ENCODE data around the gene FSTL4. TPM values are rescaled to one million over a fixed set of nuclear protein-coding genes. Genes with fewer than 3 reads are reported as not detected.

FSTL4 gene
- total and polyA plus RNA-seq, 2 of the 13 experiments (the other 11 are each of a cell fraction or from before 2014, with no cell fraction given) = 2.1 to 3.0 TPM

GRCh38 chr5:133314086-133314485 lies 298.3 kb downstream of the FSTL4 start (continued):
- TF ChIP-seq HNF4A (CRISPR knock-in tag; IDR thresholded peaks at IDR 0.05) (no peak), RFXAP (CRISPR knock-in tag; IDR thresholded peaks at IDR 0.05; ENCODE audit: borderline replicate concordance) (no peak)

- TF ChIP-seq HNF4A (CRISPR knock-in tag; IDR thresholded peaks at IDR 0.05) (peak; percentile 34; the same call in 1 of the 2 replicates), HNF4G (IDR thresholded peaks at IDR 0.05; ENCODE audit: borderline replicate concordance, low read depth, low read length) (0 out of 2 replicates have a peak, but pooled peaks have one; percentile 8), HNF4G (CRISPR knock-in tag; IDR thresholded peaks at IDR 0.05; ENCODE audit: borderline replicate concordance, low read depth) (no peak), UBTF (CRISPR knock-in tag; IDR thresholded peaks at IDR 0.05) (no peak)
Observed at GRCh38 chr5:133311176-133311575, 301.2 kb downstream of the FSTL4 start.

More at GRCh38 chr5:133311176-133311575, 301.2 kb downstream of the FSTL4 start:
- ChIA-PET CTCF (ENCODE audit: low intra/inter-chr PET ratio, low total read pairs) (no interaction called here), POLR2A (no interaction called here)
- 0% methylated on average over 3 of the region's 4 CpGs for WGBS (ENCODE audit: low lambda C conversion rate)
- Histone ChIP-seq H3K4me1 (ENCODE audit: insufficient read depth, low read length) (peaks cover 10% of the 10 kb centered on the region), H3K4me2 (ENCODE audit: low read depth, low read length) (no peak overlapping the region), H3K9ac (ENCODE audit: insufficient read depth, low read depth, low read length) (no peak overlapping the region), H2AFZ (ENCODE audit: low read length) (no peak overlapping the region), H3K27me3 (ENCODE audit: control insufficient read depth in 1 of 2, insufficient read depth in 2 of 2, low read length in 2 of 2) (0 out of 5 replicates have a peak, but pooled peaks cover 0 to 2% of the 10 kb centered on the region in 2 experiments), H3K27ac (ENCODE audit: extremely low read length, insufficient read depth, low read length) (no peak overlapping the region), H3K9me3 (ENCODE audit: low read length) (no peaks in the 10 kb centered on the region), H3K79me2 (ENCODE audit: insufficient read depth, low read length) (no peaks in the 10 kb centered on the region), H4K20me1 (ENCODE audit: insufficient read depth, low read length) (no peaks in the 10 kb centered on the region), H3K4me3 (replicated peaks in 1 of 3; ENCODE audit: insufficient read depth in 1 of 3, low read depth in 2 of 3, low read length in 3 of 3) (no peak overlapping the region), H3K36me3 (replicated peaks in 1 of 2; ENCODE audit: control insufficient read depth in 1 of 2, insufficient read depth in 2 of 2, low read length in 2 of 2) (no peaks in the 10 kb centered on the region)
- ATAC-seq = peak; percentile 57; the same call in 2 of the 3 replicates
- DNase-seq (ENCODE audit: low spot score) = peak; percentile 20
- FAIRE-seq = no peak
- in situ Hi-C loops (cut with HindIII; ENCODE audit: extremely low pct_ligation_motif_present, low pct_unique_long_range_greater_than_20kb) (no loop called here), intact Hi-C loops (cut with micrococcal nuclease; ENCODE audit: unreplicated experiment) (no loop called here)
- no TSS peak for BruUV-seq (replicated peaks)

All from HepG2 (cell line).